ENCODE data around the gene RAB31. TPM values are rescaled to one million over a fixed set of nuclear protein-coding genes. Genes with fewer than 3 reads are reported as not detected.

RAB31 gene
- total and polyA plus RNA-seq, 2 experiments from 2014 or later: 26.0 to 81.8 TPM

DNA sequence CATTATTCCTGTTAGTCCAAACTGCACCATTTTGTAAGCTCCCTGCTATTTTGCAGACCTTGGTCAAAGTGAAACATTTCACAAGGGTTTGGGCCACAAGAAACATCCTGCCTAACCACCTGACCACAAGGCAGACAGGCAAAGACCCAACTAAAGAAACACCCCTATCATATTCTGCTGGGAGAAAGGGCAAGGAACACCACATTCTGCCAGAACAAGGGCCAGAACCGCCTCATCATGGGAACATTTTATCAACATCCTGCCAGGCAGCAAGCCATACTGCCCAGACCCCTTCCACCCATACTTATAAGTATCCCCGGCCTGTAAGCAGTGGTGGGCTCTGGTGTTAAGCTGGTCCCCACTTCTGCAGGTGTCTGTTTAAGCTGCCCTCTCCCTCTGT lies 12.0 kb upstream of the RAB31 start:
- Histone ChIP-seq H3K4me2 (no peak overlapping the region), H3K9me3 (ENCODE audit: low read depth) (no peaks in the 10 kb centered on the region), H3K36me3 (replicated peaks; ENCODE audit: insufficient read depth, low read depth) (no peaks in the 10 kb centered on the region), H3K79me2 (no peaks in the 10 kb centered on the region), H3K27ac (no peak overlapping the region), H3K9me2 (replicated peaks; ENCODE audit: insufficient read depth) (no peaks in the 10 kb centered on the region), H3K27me3 (no peaks in the 10 kb centered on the region), H3K4me1 (ENCODE audit: insufficient read depth) (peaks cover 5% of the 10 kb centered on the region), H3K4me3 (no peak overlapping the region), H2AFZ (no peak overlapping the region), H4K20me1 (ENCODE audit: insufficient read depth, poor library complexity, severe bottlenecking) (no peaks in the 10 kb centered on the region)
- no peak for DNase-seq (ENCODE audit: low spot score)
- 81% methylated on average over 2 of the region's 2 CpGs for WGBS (ENCODE audit: low lambda C conversion rate, missing lambda C conversion rate)
- TF ChIP-seq, protein P1, sequence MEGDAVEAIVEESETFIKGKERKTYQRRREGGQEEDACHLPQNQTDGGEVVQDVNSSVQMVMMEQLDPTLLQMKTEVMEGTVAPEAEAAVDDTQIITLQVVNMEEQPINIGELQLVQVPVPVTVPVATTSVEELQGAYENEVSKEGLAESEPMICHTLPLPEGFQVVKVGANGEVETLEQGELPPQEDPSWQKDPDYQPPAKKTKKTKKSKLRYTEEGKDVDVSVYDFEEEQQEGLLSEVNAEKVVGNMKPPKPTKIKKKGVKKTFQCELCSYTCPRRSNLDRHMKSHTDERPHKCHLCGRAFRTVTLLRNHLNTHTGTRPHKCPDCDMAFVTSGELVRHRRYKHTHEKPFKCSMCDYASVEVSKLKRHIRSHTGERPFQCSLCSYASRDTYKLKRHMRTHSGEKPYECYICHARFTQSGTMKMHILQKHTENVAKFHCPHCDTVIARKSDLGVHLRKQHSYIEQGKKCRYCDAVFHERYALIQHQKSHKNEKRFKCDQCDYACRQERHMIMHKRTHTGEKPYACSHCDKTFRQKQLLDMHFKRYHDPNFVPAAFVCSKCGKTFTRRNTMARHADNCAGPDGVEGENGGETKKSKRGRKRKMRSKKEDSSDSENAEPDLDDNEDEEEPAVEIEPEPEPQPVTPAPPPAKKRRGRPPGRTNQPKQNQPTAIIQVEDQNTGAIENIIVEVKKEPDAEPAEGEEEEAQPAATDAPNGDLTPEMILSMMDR (IDR thresholded peaks at IDR 0.05; ENCODE audit: poor library complexity): no peak
- no peak for TF ChIP-seq EZH2phosphoT487 (IDR thresholded peaks at IDR 0.05; ENCODE audit: low read depth, severe bottlenecking, unreplicated experiment)
- no peak for TF ChIP-seq EZH2 (IDR thresholded peaks at IDR 0.05; ENCODE audit: borderline replicate concordance)

DNA sequence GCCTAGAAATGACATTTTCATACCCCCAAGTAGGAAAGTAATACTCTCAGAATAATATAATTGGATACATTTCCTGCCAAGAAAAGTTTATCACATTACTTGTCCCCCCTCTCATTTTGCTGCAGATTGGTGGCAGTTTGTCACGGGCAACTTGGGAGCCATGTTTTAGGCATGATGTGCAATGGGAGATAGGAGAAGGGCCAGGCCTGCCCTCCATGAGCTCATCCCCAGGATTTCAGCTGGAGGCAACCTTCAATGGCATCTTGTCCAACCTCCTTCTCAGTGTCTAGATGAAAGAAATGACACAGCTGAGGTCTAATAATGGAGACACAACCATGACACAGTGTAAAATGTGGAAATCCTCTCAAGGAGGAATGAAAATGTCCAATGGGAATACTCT lies 11.4 kb upstream of the RAB31 start:
- Histone ChIP-seq H3K27ac (no peak overlapping the region), H3K9me3 (ENCODE audit: low read depth) (no peaks in the 10 kb centered on the region), H3K36me3 (replicated peaks; ENCODE audit: insufficient read depth, low read depth) (no peaks in the 10 kb centered on the region), H3K27me3 (no peaks in the 10 kb centered on the region), H4K20me1 (ENCODE audit: insufficient read depth, poor library complexity, severe bottlenecking) (no peaks in the 10 kb centered on the region), H3K79me2 (no peaks in the 10 kb centered on the region), H2AFZ (no peak overlapping the region), H3K9me2 (replicated peaks; ENCODE audit: insufficient read depth) (no peaks in the 10 kb centered on the region), H3K4me3 (no peak overlapping the region), H3K4me2 (no peak overlapping the region), H3K4me1 (ENCODE audit: insufficient read depth) (peaks cover 7% of the 10 kb centered on the region)
- WGBS (ENCODE audit: low lambda C conversion rate, missing lambda C conversion rate): 58% methylated on average over 1 of the region's 1 CpG
- TF ChIP-seq EZH2phosphoT487 (IDR thresholded peaks at IDR 0.05; ENCODE audit: low read depth, severe bottlenecking, unreplicated experiment): no peak
- TF ChIP-seq, protein P1 (IDR thresholded peaks at IDR 0.05; ENCODE audit: poor library complexity): no peak
- no peak for TF ChIP-seq EZH2 (IDR thresholded peaks at IDR 0.05; ENCODE audit: borderline replicate concordance)
- DNase-seq (ENCODE audit: low spot score): no peak

DNA sequence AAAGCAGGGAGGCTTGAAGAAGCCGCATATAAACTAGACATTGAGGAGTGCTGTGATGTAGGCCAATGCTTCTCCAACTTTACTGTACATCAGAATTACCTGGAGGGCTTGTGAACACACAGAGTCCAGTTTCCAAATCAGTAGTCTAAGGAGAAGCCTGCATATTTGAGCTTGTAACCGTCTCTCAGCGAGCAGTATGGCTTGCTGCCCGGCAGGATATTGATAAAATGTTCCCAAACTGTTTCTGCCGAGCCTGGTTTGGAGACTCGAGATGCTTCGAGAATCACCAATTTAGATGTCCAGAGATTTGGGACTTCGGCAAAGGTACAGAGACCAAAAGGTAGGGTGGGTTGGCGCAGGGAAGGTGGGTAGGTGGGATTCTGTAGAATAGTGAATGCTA lies 11.0 kb upstream of the RAB31 start:
- Histone ChIP-seq H3K9me2 (replicated peaks; ENCODE audit: insufficient read depth) (no peaks in the 10 kb centered on the region), H3K27me3 (no peaks in the 10 kb centered on the region), H3K27ac (no peak overlapping the region), H3K79me2 (no peaks in the 10 kb centered on the region), H3K4me2 (no peak overlapping the region), H3K9me3 (ENCODE audit: low read depth) (no peaks in the 10 kb centered on the region), H2AFZ (no peak overlapping the region), H3K36me3 (replicated peaks; ENCODE audit: insufficient read depth, low read depth) (no peaks in the 10 kb centered on the region), H3K4me3 (no peak overlapping the region), H4K20me1 (ENCODE audit: insufficient read depth, poor library complexity, severe bottlenecking) (no peaks in the 10 kb centered on the region), H3K4me1 (ENCODE audit: insufficient read depth) (peaks cover 7% of the 10 kb centered on the region)
- 95% methylated on average over 9 of the region's 9 CpGs for WGBS (ENCODE audit: low lambda C conversion rate, missing lambda C conversion rate)
- TF ChIP-seq EZH2 (IDR thresholded peaks at IDR 0.05; ENCODE audit: borderline replicate concordance) (no peak), EZH2phosphoT487 (IDR thresholded peaks at IDR 0.05; ENCODE audit: low read depth, severe bottlenecking, unreplicated experiment) (no peak)
- TF ChIP-seq, protein P1 (IDR thresholded peaks at IDR 0.05; ENCODE audit: poor library complexity): no peak
- no peak for DNase-seq (ENCODE audit: low spot score)

DNA sequence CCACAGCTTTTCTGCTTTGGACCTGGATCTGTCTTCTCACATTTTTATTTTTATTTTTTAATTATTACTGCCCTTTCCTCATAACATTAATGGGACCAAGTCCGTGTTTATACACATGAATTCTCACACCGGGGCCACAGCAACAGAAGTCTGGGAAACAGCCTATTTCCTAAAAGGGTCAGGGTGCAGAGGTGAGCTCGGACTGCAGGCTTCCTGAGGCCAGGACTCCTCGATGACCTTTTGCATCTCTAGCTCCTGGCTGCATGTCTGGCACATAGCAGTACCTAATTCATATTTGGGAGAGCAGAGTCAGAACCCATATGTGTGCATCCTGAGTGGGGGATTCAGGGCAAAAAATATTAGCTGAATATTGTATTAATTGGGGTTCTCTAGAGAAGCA lies 9.6 kb upstream of the RAB31 start:
- H3K27ac ChIP-seq: no peak overlapping the region
- no peaks in the 10 kb centered on the region for H3K9me3 ChIP-seq (ENCODE audit: low read depth)
- H2AFZ ChIP-seq: no peak overlapping the region
- H3K4me1 ChIP-seq (ENCODE audit: insufficient read depth): peaks cover 7% of the 10 kb centered on the region
- no peaks in the 10 kb centered on the region for H3K79me2 ChIP-seq
- no peaks in the 10 kb centered on the region for H3K9me2 ChIP-seq (replicated peaks; ENCODE audit: insufficient read depth)
- TF ChIP-seq, protein P1 (IDR thresholded peaks at IDR 0.05; ENCODE audit: poor library complexity): no peak
- TF ChIP-seq EZH2phosphoT487 (IDR thresholded peaks at IDR 0.05; ENCODE audit: low read depth, severe bottlenecking, unreplicated experiment): no peak
- TF ChIP-seq EZH2 (IDR thresholded peaks at IDR 0.05; ENCODE audit: borderline replicate concordance): no peak
- no peaks in the 10 kb centered on the region for H3K36me3 ChIP-seq (replicated peaks; ENCODE audit: insufficient read depth, low read depth)
- H3K27me3 ChIP-seq: no peaks in the 10 kb centered on the region
- H3K4me3 ChIP-seq: no peak overlapping the region
- no peaks in the 10 kb centered on the region for H4K20me1 ChIP-seq (ENCODE audit: insufficient read depth, poor library complexity, severe bottlenecking)
- DNase-seq (ENCODE audit: low spot score): no peak
- 98% methylated on average over 4 of the region's 4 CpGs for WGBS (ENCODE audit: low lambda C conversion rate, missing lambda C conversion rate)
- H3K4me2 ChIP-seq: no peak overlapping the region
